COLO668 (cell line): ENCODE data around the gene BICDL2.

ENCODE experiments used
- DNase-seq: peaks from one replicate; lab custom pipeline; 2025; ENCODE audit not compliant: unreplicated experiment; lab: John Stamatoyannopoulos, UW

Gene BICDL2

DNA sequence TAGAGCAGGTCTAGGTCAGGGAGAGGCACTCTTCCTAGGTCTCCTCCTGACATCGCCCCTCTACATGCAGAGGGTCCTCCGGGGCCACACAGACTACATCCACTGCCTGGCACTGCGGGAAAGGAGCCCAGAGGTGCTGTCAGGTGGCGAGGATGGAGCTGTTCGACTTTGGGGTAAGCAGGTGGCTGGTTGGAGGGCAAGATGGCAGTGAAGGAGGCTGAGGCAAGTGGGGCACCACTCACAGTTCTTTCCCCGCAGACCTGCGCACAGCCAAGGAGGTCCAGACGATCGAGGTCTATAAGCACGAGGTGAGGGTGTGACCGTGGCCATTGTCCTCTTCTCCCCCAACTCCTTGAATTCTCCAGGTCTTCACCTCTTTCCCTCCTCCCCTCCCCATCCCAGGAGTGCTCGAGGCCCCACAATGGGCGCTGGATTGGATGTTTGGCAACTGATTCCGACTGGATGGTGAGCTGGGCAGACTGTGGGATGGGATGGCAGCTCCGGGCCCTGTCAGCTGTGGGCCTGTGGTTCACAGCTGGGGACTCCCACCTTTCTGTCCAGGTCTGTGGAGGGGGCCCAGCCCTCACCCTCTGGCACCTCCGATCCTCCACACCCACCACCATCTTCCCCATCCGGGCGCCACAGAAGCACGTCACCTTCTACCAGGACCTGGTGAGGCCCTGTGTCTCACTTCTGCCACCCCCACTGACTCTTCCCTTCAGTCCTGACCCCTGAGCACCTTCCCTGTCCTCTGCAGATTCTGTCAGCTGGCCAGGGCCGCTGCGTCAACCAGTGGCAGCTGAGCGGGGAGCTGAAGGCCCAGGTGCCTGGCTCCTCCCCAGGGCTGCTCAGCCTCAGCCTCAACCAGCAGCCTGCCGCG is 9.9 kb downstream of the BICDL2 start:
- no peak for DNase-seq

DNA sequence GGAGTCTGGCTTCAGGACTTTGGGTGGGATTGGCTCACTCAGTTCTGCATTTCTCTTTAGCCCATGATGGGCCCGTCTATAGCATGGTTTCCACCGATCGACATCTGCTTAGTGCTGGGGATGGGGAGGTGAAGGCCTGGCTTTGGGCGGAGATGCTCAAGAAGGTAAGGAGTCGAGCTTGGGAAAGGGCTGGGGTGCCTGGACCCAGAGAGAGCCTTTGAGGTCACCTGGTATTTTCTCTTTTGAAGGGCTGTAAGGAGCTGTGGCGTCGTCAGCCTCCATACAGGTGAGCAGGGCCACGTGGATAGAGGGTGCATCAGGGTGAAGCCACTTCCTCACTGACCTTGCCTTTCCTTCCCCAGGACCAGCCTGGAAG is 10.8 kb downstream of the BICDL2 start:
- DNase-seq: no peak

DNA sequence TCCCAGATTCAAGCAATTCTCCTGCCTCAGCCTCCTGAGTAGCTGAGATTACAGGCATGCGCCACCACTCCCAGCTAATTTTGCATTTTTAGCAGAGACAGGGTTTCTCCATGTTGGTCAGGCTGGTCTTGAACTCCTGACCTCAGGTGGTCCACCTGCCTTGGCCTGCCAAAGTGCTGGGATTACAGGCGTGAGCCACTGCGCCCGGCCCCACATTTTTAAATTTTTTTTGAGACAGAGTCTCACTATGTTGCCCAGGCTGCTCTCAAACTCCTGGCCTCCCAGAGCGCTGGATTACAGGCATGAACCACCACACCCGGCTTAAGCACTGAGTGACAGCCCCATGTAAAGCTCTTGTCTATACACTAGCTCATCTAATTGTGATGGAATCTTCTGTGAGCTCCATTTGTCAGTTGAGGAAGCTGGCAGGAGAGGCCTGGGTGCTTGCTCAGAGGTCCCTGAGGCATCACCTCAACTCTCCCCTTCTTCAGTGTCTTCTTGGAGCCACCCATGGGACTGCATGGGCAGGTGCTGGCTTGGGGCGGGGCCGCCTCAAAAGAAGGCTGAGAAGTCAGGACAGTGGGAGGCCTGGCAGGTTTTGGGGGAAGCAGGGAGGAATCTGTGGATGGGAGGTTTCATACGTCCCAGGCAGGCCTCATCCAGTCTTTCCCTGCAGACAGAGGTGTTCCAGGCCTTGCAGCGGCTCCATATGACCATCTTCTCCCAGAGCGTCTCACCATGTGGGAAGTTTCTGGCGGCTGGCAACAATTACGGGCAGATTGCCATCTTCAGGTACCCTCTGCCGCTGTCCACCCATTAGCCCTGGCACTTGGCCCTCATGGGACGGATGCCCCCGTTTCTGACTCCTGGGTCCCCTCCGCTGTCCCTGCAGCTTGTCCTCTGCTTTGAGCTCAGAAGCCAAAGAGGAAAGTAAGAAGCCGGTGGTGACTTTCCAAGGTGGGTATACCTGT is 11.4 kb downstream of the BICDL2 start:
- no peak for DNase-seq

DNA sequence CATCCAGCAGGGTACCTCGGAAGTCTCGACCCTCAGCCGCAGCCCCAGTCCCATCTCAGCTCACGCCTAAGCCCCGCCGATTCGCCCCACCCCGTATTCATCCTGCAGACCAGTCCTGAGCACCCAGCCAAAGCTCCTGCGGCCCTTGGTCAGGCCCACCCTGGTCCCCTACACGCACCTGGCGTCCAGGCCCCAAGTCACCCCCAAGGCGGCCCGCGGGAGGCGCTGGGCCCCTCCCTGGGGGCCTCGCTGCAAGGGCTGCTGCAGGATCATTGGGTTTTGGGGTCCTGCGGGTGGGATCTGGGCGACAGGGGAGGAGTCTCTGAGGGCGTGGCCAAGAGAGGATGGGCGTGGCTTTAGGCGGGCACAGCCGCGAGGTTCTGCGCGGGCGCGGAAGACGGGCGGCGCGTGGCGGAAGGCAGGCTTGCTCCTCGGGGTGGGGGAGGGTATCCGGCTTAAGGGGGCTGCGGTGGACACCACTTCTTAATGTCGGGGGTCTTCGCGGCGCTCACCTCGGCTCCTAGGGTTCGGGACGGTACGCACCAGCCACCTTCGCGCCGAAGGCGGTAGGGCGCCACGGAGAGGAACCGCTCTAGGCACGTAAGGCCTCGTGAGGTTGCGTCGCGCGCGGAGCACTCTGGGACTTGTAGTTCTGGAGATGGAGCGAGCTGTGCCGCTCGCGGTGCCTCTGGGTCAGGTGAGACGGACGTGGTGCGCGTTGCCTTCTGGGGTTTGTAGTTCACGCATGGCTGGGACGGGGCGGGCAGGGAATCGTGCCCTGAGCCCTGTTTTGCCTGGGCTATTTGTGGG is 12.9 kb downstream of the BICDL2 start, which contains the start of the genes HCFC1R1 and THOC6:
Gene HCFC1R1 (minus strand): TSS at position 274 of the 810 bp plus-strand sequence. CDS start 1 bp downstream, at position 273.
Gene THOC6 (plus strand): TSS at position 367 of the 810 bp plus-strand sequence. CDS start 292 bp downstream, at position 659.
- DNase-seq: peak; percentile 98

DNA sequence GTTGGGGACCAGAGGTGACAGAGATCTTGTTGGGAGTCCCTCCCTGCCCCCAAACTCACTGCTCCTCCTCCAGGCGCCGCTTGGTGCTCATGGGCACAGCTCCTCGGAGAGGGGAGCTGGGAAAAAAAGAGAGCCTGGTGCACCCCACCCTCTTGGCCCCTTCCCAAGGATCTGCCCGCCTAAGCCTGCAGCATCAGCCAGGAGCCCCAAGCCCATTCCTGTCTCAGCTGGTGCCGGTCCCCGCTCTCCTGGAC is 13.4 kb downstream of the BICDL2 start:
- DNase-seq: peak; percentile 25

DNA sequence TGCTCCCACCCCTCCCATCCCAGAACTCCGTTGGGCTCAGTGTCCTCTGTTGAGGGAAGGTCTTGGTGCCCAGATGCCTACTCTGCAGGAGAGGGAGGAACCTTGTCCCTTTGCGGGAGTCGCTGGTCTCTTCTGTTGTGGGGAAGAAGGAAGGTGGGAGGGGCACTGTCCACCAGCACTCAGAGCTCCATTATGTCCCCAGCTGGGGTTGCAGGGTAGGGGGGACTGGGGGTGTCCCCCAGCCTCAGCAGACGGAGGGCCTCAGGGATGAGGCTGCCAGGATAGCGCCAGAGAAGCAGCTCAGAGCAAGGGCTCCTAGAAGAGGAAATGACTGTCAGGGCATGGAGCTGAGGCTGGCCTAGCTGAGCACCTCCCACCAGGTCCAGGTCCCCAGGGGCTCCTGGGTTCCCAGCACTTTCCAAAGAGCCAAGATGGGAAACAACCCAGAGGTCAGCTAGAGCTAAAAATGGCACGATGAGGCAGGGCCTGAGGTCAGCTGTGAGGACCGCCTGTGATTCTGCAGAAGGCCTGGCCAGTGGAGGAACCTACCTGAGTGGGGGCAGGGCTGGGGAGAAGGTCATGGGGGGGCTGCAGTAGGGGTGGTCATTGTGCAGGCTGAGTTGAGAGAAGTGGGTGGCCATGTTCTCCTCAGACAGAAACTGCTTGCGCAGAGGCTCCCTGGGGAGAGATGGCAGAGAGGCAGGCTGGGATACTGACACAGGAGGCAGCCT is 13.9 kb downstream of the BICDL2 start:
- DNase-seq: no peak

DNA sequence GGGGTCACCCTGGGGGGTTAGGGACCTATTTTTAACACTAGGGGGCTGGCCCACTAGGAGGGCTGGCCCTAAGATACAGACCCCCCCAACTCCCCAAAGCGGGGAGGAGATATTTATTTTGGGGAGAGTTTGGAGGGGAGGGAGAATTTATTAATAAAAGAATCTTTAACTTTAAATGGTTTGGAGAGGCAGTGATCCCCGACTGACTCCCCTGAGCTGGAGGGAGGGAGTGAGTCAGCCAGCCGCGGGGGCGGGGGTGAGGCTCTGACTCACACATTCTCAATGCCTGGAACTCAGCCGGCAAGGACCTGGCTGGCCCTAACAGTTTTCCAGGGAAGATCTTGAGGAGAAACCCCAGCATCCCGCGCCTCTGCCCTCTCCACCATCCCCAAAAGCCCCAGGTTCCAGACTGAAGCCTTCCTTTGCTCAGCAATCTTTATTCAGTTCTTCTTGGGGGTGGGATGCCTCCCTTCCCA is 14.5 kb downstream of the BICDL2 start:
- peak; percentile 72 for DNase-seq

DNA sequence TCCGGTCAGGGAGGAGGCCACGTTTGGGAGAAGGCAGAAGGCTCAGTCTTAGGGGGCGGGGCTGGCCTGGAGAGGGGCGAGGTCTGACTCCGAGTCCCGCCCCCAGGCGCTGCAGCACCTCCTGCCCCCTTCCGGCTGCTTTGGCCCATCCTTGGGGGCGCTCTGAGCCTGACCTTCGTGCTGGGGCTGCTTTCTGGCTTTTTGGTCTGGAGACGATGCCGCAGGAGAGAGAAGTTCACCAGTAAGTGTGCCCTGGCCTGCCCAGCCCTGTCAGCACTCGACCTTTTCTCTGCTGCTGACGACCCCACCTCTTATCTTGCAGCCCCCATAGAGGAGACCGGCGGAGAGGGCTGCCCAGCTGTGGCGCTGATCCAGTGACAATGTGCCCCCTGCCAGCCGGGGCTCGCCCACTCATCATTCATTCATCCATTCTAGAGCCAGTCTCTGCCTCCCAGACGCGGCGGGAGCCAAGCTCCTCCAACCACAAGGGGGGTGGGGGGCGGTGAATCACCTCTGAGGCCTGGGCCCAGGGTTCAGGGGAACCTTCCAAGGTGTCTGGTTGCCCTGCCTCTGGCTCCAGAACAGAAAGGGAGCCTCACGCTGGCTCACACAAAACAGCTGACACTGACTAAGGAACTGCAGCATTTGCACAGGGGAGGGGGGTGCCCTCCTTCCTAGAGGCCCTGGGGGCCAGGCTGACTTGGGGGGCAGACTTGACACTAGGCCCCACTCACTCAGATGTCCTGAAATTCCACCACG is 15.1 kb downstream of the BICDL2 start:
- DNase-seq: peak; percentile 73

DNA sequence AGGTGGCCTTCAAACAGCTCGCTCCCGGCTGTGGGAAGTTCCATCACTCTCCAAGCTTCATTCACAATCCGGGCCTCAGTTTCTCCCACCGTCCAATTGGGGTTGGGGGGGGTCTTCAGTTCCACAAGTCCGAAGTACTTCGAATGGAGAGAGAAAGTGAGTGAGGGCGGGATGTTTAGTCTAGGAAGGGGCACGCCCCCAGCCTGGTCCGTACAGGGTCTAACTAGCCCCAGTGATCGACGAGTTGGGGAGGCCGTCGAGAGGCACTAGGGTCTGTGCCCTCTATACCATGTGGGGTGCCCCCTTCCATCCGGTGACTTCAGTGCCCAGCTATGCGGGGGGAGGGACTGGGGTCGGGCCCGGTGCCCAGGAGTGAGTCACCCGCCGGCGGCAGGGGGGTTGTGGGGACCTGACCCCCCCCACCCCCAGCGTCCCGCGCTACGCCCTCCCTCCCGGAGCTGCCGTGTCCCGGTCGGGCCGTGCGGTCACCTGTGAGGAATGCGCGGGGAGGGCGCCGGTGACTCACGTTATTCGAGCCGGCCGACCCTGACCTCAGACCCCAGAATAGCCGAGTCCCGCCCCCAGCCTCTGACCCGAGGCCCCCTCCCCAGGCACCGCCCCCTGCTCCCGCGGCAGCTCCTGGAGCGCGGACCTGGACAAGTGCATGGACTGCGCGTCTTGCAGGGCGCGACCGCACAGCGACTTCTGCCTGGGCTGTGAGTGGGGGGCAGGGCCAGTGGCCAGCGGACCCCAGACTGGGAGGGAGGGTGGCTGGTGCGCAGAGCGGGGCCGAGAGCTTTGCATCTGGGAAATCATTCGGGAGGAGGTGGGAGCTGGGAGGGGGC is 15.9 kb downstream of the BICDL2 start:
- peak; percentile 55 for DNase-seq

DNA sequence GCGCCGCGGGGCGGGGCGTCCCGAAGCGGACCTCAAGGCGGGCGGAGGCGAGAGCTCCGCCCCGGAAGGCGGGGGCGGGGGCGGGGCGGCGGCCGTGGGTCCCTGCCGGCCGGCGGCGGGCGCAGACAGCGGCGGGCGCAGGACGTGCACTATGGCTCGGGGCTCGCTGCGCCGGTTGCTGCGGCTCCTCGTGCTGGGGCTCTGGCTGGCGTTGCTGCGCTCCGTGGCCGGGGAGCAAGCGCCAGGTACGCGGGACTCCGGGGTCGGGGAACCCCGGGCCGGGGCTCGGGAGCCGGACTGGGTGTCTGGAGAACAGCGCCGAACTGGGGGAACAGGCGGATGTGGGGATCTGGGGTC is 16.5 kb downstream of the BICDL2 start, which contains the start of gene TNFRSF12A:
Gene TNFRSF12A (plus strand): TSS at position 122 of the 357 bp plus-strand sequence. CDS start 30 bp downstream, at position 152.
- DNase-seq: peak; percentile 86

DNA sequence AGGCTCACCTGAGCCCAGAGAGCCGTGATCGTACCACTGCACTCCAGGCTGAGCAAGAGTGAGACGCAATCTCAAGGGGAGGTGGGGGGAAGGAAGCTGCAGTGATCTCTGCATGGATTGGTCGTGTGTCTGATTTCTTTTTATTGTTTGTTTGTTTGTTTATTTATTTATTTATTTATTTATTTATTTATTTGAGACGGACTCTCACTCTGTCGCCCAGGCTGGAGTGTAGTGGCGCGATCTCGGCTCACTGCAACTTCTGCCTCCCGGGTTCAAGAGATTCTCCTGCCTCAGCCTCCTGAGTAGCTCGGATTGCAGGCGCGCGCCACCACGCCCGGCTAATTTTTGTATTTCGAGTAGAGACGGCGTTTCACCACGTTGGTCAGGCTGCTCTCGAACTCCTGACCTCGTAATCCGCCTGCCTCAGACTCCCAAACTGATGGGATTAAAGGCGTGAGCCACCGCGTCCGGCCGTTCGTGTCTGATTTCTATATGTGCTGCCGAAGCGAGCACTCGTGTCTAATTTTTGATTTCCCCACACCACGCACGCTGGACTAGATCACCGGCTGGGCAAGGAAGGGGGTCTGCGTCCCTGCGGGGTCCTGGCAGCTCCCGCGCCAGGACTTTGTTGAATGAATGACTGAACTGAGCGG is 17.0 kb downstream of the BICDL2 start:
- no peak for DNase-seq

DNA sequence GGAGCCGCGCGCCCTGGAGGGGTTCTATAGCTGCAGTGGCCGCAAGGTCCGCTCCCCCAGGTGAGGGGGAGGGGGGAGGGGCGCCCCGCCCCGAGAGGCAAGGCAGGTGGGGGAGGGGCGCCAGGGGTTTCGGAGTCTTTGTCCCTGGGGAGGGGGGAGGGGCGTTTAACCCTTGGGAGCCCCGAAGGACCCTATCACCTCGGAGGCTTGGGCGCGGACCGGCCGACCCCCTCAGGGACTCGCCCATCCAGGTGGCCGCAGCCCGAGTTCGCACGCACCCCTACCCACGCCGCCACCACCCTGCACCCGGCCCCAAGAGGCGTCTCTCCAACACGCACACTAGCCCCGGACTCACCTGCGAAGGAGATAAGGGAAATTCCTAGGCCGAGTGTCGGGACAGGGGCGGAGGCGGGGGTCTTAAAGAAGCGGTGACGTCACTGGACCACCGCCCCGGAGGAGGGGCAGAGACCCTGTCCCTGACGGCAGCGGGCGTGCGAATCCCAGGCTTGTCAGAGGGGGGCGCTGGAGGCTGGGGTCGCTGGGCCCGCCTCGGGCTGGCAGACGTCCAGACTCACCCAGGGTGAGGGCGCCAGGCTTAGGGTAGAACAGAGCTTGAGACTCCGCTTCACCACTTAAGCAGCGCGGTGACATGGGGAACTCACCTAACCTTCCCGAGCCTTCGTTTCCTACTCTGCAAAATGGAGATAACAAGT is 18.8 kb downstream of the BICDL2 start, which contains the start of gene CLDN6:
Gene CLDN6 (minus strand): TSS at position 390 of the 713 bp plus-strand sequence. CDS start 2,162 bp downstream, outside the sequence.
- peak; percentile 38 for DNase-seq

DNA sequence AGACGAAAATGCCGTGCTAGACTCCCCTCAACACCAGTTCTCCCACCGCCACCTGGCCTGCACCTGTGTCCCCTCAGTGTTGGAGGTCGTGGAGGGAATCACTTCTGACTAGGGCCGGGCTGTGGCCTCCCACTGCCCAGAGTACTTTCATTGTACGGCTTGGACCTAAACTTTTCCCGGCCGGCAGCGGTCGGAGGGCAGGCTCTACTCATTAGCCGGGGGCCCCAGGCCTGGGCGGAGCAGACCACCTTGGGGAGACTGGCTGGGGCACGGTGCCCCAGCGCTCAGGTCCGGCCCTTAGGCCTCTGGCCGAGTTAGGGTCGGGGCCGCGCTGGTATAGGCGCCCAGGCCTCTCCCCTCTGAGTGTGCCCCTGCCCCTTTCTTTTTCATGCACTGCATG is 19.4 kb downstream of the BICDL2 start:
- no peak for DNase-seq

DNA sequence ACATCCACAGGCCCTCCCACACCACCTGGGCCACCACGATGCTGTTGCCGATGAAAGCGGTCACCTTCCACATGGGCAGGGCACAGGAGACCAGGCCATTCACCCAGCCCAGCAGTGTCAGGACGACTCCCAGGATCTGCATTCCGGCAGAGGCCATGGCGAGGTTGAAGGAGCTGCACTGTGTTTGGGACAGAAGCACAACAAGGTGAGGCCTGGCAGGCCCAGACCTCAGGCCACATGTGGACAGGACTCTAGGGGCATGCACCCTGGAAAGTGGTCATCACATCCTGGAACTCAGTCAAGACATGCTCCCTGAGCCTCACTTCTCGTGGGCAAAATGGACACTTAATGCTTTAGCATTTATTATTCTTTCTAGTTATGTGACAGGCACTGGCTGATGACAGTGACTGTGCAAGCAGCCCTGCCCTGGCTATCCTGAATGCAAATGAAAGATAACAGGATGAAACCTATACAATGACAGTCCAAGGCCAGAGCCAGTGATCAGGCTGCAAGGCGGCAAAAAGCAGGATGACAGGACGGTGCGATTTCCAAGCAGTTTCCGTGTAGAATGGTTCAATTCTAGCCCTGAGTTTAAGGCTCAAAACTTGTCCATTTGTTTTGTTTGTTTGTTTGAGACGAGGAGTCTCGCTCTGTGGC is 20.8 kb downstream of the BICDL2 start:
- DNase-seq: no peak

DNA sequence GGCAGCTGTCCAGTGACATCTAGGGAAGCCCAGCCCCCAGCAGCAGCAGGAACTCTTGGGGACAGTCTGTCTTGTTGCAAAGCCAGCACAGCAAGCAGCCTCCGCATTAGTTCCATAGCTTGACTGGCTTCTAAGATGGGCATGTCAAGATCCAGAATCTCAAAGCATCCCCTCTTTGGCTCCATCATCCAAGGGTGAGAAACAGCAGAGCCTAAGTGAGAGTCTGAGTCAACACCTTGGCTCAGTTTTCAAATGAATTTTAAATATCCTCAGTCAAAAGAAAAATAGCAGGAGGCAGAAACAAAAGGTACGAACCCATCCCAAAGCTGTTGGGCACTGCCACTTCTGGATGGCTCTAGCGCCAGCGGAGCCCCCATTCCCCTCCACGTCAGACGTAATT is 21.8 kb downstream of the BICDL2 start:
- no peak for DNase-seq

DNA sequence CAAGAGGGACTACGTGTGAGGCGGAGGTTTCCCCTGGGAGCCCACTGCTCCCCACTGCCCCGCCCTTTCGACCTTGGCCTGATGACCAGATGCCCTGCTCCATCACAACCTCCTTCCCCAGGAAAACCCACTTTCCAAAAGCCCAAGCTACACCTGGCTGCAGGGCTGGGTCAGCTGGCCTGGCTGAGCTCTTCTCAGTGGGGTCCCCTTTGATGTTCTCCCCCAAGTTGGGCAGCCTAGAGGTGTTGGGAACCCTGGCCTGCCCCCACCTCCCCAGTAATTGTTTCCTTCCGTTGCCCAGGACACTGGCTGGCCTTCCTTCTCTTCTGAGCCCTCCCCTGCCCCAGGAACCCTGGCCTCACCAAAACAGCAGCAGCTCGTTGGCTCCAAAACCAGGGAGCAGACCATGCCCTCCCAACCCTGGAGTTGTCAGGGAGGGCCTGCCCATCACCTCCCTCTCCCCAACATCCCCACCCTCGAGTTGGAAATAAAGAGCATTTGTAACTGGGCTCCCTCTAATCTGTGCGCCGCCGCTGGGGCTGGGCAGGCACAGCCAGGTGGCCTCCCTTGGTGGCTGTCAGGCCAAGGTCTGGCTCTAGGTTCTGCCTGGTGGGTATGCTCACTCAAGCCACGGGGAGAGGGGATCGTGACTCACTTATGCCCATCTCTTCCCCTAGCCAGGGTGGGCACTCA is 22.6 kb downstream of the BICDL2 start:
- DNase-seq: no peak
